Left lung (tissue), 10 donors: ENCODE results near the gene OR52B6. TPM values are rescaled to one million over a fixed set of nuclear protein-coding genes. Genes with fewer than 3 reads are reported as not detected.
"Not testable (repeated sequence)": the region's sequence is repeated elsewhere in the genome, so short reads cannot be mapped to it uniquely, and the experiment has no call there.

Experiments used
- ATAC-seq: fragments of 200-7000 bp; cut with Tn5 transposase; one replicate; pipeline ENCODE4 v1.9.1; 2020; ENCODE audit warnings: moderate library complexity
- DNase-seq, 4 donors: peaks; one replicate each; pipeline ENCODE4 v3.0.0-alpha.2; 2013 to 2020
- H3K27ac ChIP-seq, 2 donors: fragments of 200-600 bp; sonication (generic) in 1 of 2; one replicate each; pipeline versions ENCODE4 v1.5.0 to v1.8.0; 2020 to 2021
- H3K27me3 ChIP-seq, 2 donors: fragments of 200-600 bp; sonication (generic) in 1 of 2; one replicate each; pipeline versions ENCODE4 v1.5.0 to v1.8.0; 2020 to 2021
- H3K36me3 ChIP-seq, 2 donors: fragments of 200-600 bp; sonication (generic) in 1 of 2; one replicate each; pipeline versions ENCODE4 v1.5.0 to v1.8.0; 2020 to 2021
- H3K4me1 ChIP-seq, 2 donors: fragments of 200-600 bp; one replicate each; pipeline ENCODE4 v1.8.0; 2021
- H3K4me3 ChIP-seq, 2 donors: fragments of 200-600 bp; sonication (generic) in 1 of 2; one replicate each; pipeline versions ENCODE4 v1.5.0 to v1.8.0; 2020 to 2021; ENCODE audit warnings: mild to moderate bottlenecking in 1 of 2
- H3K9me3 ChIP-seq, 2 donors: fragments of 200-600 bp; sonication (generic) in 1 of 2; one replicate each; pipeline versions ENCODE4 v1.5.0 to v1.8.0; 2020 to 2021
- intact Hi-C, 2 donors: fragments of 100-400 bp; cut with DNase I; formaldehyde crosslinking; loops; one replicate each; pipeline versions ENCODE4 v1.11.2 to v1.14.2; 2022
- polyA plus RNA-seq, 6 donors: library from polyadenylated mRNA; unstranded; fragments of 120-200 nt; gene quantifications; one replicate each; pipeline ENCODE4 v1.2.1, GENCODE V29; 2013; ENCODE audit not compliant: insufficient read length in 6 of 6
- total RNA-seq, 2 donors: library from RNA; stranded (reverse); fragmentation: NEBNext Ultra II Directional; extraction: Animal tissue kit (Norgen Biotek cat#: 25700); gene quantifications; one replicate each; pipeline ENCODE4 v1.2.1, GENCODE V29; 2021
- TF ChIP-seq, protein P1 (sequence below), 2 donors: fragments of 200-600 bp; sonication (generic) in 1 of 2; IDR thresholded peaks; one replicate each; pipeline versions ENCODE4 v1.5.0 to v1.8.0; 2021; ENCODE audit warnings: antibody characterized with exemption in 2 of 2
- donor health status: DM: no; HTN: yes; CAD: no.
- donor health status: DM: no; HTN: no; CAD: no.

Gene OR52B6
- total and polyA plus RNA-seq, 8 donors: 0.17 to 0.56 (median 0.42) TPM; not detected in 2

DNA sequence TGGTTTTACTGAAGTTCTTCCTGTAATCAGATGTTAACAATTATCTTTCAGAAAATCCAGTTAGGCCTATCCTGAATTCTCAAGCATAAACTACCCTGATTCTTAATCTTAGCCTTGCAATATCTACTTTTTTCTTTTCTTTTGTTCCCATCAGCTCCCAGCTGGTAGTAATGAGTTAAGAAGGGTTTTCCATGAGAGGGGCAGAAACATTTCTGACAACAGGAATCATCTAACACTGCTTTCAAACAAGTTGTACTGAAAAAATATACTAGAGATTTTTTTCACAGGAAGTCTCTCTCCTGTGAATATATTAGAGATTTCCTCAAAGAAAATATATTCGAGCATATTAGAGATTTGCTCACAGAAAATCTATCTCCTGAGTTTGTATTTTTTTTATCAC, 12.5 kb downstream of the OR52B6 start:
- no peak overlapping the region for H3K27ac ChIP-seq

DNA sequence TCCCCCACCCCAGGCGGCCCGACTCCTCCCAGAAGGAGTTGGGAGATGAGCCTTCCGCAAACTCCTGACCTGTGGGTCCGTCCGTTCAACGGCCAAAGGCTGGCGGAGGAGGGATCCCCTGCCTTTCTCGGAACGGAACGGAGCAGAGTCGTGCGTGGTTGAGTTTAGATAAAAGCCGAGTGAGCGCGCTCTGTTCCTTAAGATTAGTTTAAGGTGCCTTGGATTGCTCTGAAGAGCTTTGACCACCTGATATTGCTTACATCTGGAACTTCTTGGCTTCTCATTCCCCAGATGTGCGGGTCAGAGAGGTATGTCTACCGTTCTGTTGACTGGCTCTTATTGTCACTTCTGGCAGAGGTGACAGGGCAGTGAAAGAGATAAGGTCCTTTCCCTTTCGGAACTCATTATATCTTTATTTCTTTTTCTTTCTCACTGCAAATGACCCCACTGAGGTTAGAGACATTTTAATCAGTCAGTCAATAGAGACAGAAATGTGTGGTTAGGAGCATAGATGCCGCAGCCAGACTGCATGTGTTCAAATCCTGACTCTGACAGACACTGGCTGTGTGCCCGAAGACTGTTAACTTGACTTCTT, 16.0 kb downstream of the OR52B6 start, which contains the start of gene TRIM6:
TRIM6 (plus strand) TSS at position 31 of the 595 bp plus-strand sequence; CDS start at position 292, 261 bp downstream.
- H3K4me1 ChIP-seq: peaks cover 8 to 16% of the 10 kb centered on the region in 2 donors
- no peaks in the 10 kb centered on the region for H3K27me3 ChIP-seq
- no peaks in the 10 kb centered on the region for H3K36me3 ChIP-seq
- peak within 1 kb of the TSS; percentile 37 to 49 for H3K4me3 ChIP-seq
- peak in 3 of 4 donors; percentile 55 to 88 (median 64) for DNase-seq
- H3K27ac ChIP-seq: peak within 1 kb of the TSS; percentile 42 to 78
- peak; percentile 61 for ATAC-seq
- intact Hi-C loops: no loop called here
- no peaks in the 10 kb centered on the region for H3K9me3 ChIP-seq
- TF ChIP-seq, protein P1, sequence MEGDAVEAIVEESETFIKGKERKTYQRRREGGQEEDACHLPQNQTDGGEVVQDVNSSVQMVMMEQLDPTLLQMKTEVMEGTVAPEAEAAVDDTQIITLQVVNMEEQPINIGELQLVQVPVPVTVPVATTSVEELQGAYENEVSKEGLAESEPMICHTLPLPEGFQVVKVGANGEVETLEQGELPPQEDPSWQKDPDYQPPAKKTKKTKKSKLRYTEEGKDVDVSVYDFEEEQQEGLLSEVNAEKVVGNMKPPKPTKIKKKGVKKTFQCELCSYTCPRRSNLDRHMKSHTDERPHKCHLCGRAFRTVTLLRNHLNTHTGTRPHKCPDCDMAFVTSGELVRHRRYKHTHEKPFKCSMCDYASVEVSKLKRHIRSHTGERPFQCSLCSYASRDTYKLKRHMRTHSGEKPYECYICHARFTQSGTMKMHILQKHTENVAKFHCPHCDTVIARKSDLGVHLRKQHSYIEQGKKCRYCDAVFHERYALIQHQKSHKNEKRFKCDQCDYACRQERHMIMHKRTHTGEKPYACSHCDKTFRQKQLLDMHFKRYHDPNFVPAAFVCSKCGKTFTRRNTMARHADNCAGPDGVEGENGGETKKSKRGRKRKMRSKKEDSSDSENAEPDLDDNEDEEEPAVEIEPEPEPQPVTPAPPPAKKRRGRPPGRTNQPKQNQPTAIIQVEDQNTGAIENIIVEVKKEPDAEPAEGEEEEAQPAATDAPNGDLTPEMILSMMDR (IDR thresholded peaks at IDR 0.05): no peak

More for the DNA sequence above, 12.5 kb downstream of the OR52B6 start:
- peaks cover 8 to 10% of the 10 kb centered on the region in 2 donors for H3K4me1 ChIP-seq
- H3K27me3 ChIP-seq: no peaks in the 10 kb centered on the region
- ATAC-seq (no peak), DNase-seq (no peak)
- H3K9me3 ChIP-seq: no peaks in the 10 kb centered on the region
- intact Hi-C loops: no loop called here
- H3K4me3 ChIP-seq: no peak overlapping the region
- TF ChIP-seq, protein P1 (IDR thresholded peaks at IDR 0.05): no peak
- no peaks in the 10 kb centered on the region for H3K36me3 ChIP-seq

DNA sequence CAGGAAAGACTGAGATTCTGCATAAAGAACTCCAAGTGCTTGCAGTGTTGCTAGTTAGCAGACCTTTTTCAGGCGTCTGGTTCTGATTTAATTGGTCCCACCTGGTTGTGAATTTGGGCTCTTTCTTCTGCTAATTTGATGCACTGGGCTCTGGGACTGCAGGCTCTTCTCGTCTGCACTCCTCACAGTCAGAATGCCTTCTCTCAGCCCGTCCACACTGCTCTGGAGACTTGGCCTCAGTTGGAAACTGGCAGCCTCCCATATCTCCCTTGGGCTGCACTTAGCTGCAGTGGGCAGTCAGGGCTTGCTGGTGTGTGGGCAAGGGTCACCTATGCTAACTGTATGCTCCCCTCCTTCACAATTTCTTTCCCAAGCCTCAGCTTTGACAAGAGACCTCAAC, 17.3 kb downstream of the OR52B6 start:
- TF ChIP-seq, protein P1 (IDR thresholded peaks at IDR 0.05): no peak
- no peak for ATAC-seq
- intact Hi-C loops: no loop called here
- no peak overlapping the region for H3K27ac ChIP-seq
- no peak overlapping the region for H3K4me3 ChIP-seq
- peaks cover 8 to 16% of the 10 kb centered on the region in 2 donors for H3K4me1 ChIP-seq
- DNase-seq: no peak
- H3K27me3 ChIP-seq: no peaks in the 10 kb centered on the region
- H3K9me3 ChIP-seq: no peaks in the 10 kb centered on the region
- H3K36me3 ChIP-seq: no peaks in the 10 kb centered on the region

DNA sequence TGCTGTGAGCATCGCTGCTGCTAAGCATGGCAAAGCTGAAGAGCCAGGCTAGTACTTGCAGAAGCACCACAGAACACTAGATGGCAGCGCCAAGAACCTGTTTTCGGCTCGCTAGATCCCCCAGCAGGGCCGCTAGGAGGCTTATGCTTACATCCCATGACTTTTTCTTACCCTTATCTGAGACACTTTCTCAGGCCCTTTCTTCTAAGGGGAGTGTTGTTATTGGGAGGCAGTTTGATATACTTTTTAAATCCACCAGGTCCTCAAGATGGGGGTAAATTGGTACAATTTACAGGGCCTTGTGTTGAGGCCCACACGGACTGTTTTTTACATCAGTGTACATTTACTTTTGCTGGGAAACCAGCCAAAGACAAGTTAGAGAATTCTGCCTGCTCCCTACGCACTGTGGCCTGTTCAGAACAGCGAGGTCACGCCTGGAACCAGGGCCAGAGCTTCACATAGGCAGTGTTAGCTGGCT, 19.7 kb downstream of the OR52B6 start:
- intact Hi-C loops: no loop called here
- ATAC-seq: peak; percentile 93

DNA sequence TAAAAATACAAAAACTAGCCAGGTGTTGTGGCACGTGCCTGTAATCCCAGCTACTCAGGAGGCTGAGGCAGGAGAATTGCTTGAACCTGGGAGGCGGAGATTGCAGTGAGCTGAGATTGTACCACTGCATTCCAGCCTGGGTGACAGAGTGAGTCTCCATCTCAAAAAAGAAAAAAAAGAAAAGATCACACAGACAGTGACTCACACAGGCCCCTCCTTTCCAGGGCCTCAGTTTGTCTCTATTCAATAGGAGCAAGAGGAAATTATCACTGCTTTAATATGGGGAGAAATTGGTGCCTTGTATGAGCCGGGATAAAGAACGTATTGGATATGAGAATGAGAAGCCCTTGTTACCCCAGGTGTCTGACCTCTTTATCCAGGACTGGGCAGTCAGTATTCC, 22.1 kb downstream of the OR52B6 start:
- H3K9me3 ChIP-seq, H3K27ac ChIP-seq, H3K27me3 ChIP-seq, H3K4me3 ChIP-seq, ATAC-seq, DNase-seq, intact Hi-C loops, H3K36me3 ChIP-seq: not testable (repeated sequence)
- peaks cover 0 to 10% of the 10 kb centered on the region in 2 donors for H3K4me1 ChIP-seq

More for the DNA sequence above, 19.7 kb downstream of the OR52B6 start:
- Histone ChIP-seq H3K27ac (peak overlapping the region in 1 of 2 donors; percentile 53), H3K4me3 (no peak overlapping the region), H3K9me3 (no peaks in the 10 kb centered on the region), H3K4me1 (peaks cover 8 to 16% of the 10 kb centered on the region in 2 donors), H3K27me3 (no peaks in the 10 kb centered on the region), H3K36me3 (peaks cover 0 to 4% of the 10 kb centered on the region in 2 donors)
- TF ChIP-seq, protein P1 (IDR thresholded peaks at IDR 0.05): peak; percentile 69 to 81
- peak; percentile 51 to 85 (median 78) for DNase-seq
